ENCODE results near the gene SLC6A6.

GRCh38 chr3:14397046-14397445 is 5.4 kb upstream of the SLC6A6 start:
- TF ChIP-seq EZH2 (IDR thresholded peaks at IDR 0.05; ENCODE audit: low read length) (no peak), CTCF (optimal IDR thresholded peaks at IDR 0.05 in 1 of 3, IDR thresholded peaks at IDR 0.05 in 1 of 3, conservative IDR thresholded peaks at IDR 0.05 in 1 of 3; ENCODE audit: extremely low read depth in 1 of 3, insufficient read depth in 2 of 3, low read length in 3 of 3) (no peak)
